Sigmoid colon (tissue), 4 donors: Measurements from ENCODE around the gene CDC14B.

Experiments
- POLR2AphosphoS5 ChIP-seq, 4 donors: sonication (generic); formaldehyde crosslinking; IDR thresholded peaks; one replicate each; pipeline ENCODE4 v1.6.1; 2017; ENCODE audit warnings: antibody characterized with exemption in 4 of 4
- TF ChIP-seq, protein P1 (sequence below), 4 experiments: fragments of 450-650 bp in 3 of 4; fragments of 200-600 bp in 1 of 4; IDR thresholded peaks; one replicate each; pipeline ENCODE4 v1.5.1; 2016 to 2019; ENCODE audit warnings: antibody characterized with exemption in 4 of 4, mild to moderate bottlenecking in 3 of 4, moderate library complexity in 2 of 4

- TF ChIP-seq, protein P1, sequence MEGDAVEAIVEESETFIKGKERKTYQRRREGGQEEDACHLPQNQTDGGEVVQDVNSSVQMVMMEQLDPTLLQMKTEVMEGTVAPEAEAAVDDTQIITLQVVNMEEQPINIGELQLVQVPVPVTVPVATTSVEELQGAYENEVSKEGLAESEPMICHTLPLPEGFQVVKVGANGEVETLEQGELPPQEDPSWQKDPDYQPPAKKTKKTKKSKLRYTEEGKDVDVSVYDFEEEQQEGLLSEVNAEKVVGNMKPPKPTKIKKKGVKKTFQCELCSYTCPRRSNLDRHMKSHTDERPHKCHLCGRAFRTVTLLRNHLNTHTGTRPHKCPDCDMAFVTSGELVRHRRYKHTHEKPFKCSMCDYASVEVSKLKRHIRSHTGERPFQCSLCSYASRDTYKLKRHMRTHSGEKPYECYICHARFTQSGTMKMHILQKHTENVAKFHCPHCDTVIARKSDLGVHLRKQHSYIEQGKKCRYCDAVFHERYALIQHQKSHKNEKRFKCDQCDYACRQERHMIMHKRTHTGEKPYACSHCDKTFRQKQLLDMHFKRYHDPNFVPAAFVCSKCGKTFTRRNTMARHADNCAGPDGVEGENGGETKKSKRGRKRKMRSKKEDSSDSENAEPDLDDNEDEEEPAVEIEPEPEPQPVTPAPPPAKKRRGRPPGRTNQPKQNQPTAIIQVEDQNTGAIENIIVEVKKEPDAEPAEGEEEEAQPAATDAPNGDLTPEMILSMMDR (IDR thresholded peaks at IDR 0.05): no peak
- TF ChIP-seq POLR2AphosphoS5 (IDR thresholded peaks at IDR 0.05): no peak
Measured at GRCh38 chr9:96665789-96666188, 46.1 kb upstream of the CDC14B start.
